ENCODE data around the gene ORM1. TPM values are rescaled to one million over a fixed set of nuclear protein-coding genes. Genes with fewer than 3 reads are reported as not detected.
A peak's percentile ranks its signal among the peaks of the same experiment; 100 is the strongest.

Gene ORM1
- total RNA-seq, 2 donors from 2014 or later = not detected

- Histone ChIP-seq H3K36me3 (no peaks in the 10 kb centered on the region), H3K9me3 (no peaks in the 10 kb centered on the region), H3K27ac (no peak overlapping the region), H3K4me1 (replicated peaks) (no peaks in the 10 kb centered on the region), H3K27me3 (replicated peaks; ENCODE audit: insufficient read depth) (no peaks in the 10 kb centered on the region), H3K4me3 (no peak overlapping the region)
- intact Hi-C loops (cut with DNase I) = no loop called here
- DNase-seq (ENCODE audit: low spot score) = no peak
- WGBS = 68% methylated on average over 3 of the region's 3 CpGs
- no peak for TF ChIP-seq CTCF (IDR thresholded peaks at IDR 0.05)
- TF ChIP-seq POLR2AphosphoS5 (IDR thresholded peaks at IDR 0.05) = no peak
- no peak for TF ChIP-seq POLR2A (IDR thresholded peaks at IDR 0.05)
These were observed 44.5 kb upstream of the ORM1 start for GRCh38 chr9:114278356-114278755.

DNA sequence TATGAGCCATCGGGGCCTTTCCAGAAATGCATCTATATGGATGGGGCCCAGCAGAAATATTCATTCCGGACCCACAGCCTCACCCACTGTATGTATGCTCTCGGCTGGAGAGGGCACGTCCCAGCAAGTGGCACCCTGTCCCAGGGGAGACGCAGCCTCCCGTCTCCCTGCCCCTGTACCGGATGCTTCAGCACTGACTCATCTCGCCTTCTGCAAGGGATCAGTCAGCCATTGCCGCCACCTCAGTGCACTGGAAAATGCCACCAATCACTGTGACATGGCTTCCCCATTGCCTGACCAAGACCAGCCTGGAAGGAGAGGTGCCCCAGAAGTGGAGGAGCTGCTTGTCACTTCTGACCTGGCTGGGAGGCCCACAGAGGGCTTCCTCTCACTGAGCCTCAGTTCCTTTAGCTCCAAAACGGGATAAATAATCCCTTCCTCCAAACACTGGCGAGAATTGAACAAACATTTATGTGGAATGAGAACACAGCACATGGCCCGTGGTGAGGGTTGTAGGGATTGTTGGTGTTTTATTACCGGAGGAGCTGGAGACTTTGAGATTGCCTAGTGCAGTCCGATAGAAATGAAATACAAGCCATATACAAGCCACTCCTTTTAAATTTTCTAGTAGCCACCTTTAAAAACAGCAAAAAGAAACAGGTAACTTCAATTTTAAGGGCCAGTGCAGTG lies 43.9 kb upstream of the ORM1 start:
- 54% methylated on average over 14 of the region's 14 CpGs for WGBS

DNA sequence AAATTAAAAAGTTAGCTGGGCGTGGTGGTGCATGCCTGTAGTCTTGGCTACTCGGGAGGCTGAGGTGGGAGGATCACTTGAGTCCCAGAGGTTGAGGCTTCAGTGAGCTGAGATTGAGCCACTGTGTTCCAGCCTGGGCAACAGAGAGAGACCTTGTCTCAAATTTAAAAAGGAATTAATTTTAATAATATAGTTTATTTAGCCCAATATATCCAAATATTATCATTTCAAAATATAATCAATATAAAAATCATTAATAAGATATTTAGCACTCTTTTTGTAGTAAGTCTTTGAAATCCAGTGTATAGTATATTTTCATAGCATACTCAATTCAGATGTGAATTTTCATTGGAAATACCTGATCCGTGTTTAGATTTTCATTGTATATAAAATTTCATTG lies 43.2 kb upstream of the ORM1 start:
- no peak for TF ChIP-seq POLR2A (IDR thresholded peaks at IDR 0.05)
- H3K36me3 ChIP-seq = no peaks in the 10 kb centered on the region
- intact Hi-C loops (cut with DNase I) = no loop called here
- no peak overlapping the region for H3K4me3 ChIP-seq
- no peaks in the 10 kb centered on the region for H3K27me3 ChIP-seq (replicated peaks; ENCODE audit: insufficient read depth)
- no peaks in the 10 kb centered on the region for H3K4me1 ChIP-seq (replicated peaks)
- WGBS = 94% methylated on average over 3 of the region's 3 CpGs
- H3K9me3 ChIP-seq = no peaks in the 10 kb centered on the region
- no peak overlapping the region for H3K27ac ChIP-seq
- DNase-seq (ENCODE audit: low spot score) = no peak

More for the DNA sequence above, 43.9 kb upstream of the ORM1 start:
- TF ChIP-seq POLR2AphosphoS5 (IDR thresholded peaks at IDR 0.05) (no peak), POLR2A (IDR thresholded peaks at IDR 0.05) (no peak), CTCF (IDR thresholded peaks at IDR 0.05) (no peak)
- DNase-seq (ENCODE audit: low spot score) = peak; percentile 41
- H3K27me3 ChIP-seq (replicated peaks; ENCODE audit: insufficient read depth) = no peaks in the 10 kb centered on the region
- no peaks in the 10 kb centered on the region for H3K9me3 ChIP-seq
- intact Hi-C loops (cut with DNase I) = no loop called here
- no peak overlapping the region for H3K4me3 ChIP-seq
- H3K36me3 ChIP-seq = no peaks in the 10 kb centered on the region
- no peaks in the 10 kb centered on the region for H3K4me1 ChIP-seq (replicated peaks)
- no peak overlapping the region for H3K27ac ChIP-seq

DNA sequence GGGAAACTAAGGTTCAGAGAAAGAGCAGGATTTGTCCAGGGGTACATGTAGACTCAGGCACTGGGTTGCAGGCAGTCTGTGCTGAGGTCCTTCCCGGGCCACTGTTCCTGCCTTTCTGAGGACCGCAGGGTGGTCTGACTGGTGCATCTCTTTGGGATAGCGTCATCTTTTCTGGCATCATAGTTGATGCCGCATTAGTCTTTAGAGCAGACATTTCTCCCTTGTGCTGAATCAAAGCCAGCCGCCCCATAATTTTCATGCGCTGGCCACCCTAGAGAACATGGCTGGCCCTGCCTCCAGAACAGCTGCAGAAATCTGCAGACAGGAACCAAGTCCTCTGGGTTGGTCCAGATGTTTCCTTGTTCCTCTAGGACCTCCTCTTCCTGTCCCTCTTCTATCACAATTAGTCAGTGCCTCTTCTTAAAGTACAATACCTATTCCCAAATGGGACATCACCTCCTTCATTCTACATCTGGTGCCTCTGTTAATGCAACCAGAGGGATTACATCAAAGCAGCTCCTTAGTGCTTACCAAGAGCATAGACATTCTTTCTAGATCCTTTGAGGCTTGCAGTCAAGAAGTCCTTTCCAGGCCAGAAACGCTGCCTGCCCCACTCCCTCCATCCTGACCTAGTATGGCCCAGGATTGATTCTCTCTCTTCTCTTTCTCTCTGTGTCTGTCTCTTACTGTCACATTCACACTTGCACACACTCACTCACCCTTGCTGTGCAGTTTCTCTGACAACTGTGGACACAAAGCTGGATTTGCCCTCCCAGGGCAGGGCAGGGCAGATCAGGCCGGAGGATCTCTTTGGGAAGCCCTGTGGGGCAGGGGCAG lies 42.0 kb upstream of the ORM1 start:
- WGBS = 81% methylated on average over 8 of the region's 8 CpGs
- no peak overlapping the region for H3K27ac ChIP-seq
- TF ChIP-seq CTCF (IDR thresholded peaks at IDR 0.05) (no peak), POLR2A (IDR thresholded peaks at IDR 0.05) (no peak), POLR2AphosphoS5 (IDR thresholded peaks at IDR 0.05) (no peak)
- no peaks in the 10 kb centered on the region for H3K27me3 ChIP-seq (replicated peaks; ENCODE audit: insufficient read depth)
- intact Hi-C loops (cut with DNase I) = no loop called here
- H3K4me3 ChIP-seq = no peak overlapping the region
- no peak for DNase-seq (ENCODE audit: low spot score)
- no peaks in the 10 kb centered on the region for H3K36me3 ChIP-seq
- no peaks in the 10 kb centered on the region for H3K9me3 ChIP-seq
- H3K4me1 ChIP-seq (replicated peaks) = no peaks in the 10 kb centered on the region

- intact Hi-C loops (cut with DNase I) = no loop called here
- H3K4me1 ChIP-seq (replicated peaks) = no peaks in the 10 kb centered on the region
- no peaks in the 10 kb centered on the region for H3K9me3 ChIP-seq
- no peaks in the 10 kb centered on the region for H3K27me3 ChIP-seq (replicated peaks; ENCODE audit: insufficient read depth)
- H3K27ac ChIP-seq = no peak overlapping the region
- H3K4me3 ChIP-seq = no peak overlapping the region
- TF ChIP-seq CTCF (IDR thresholded peaks at IDR 0.05) = no peak
- no peak for TF ChIP-seq POLR2A (IDR thresholded peaks at IDR 0.05)
- no peak for TF ChIP-seq POLR2AphosphoS5 (IDR thresholded peaks at IDR 0.05)
- WGBS = 83% methylated on average over 12 of the region's 12 CpGs
- no peaks in the 10 kb centered on the region for H3K36me3 ChIP-seq
- DNase-seq (ENCODE audit: low spot score) = no peak
These were observed 41.3 kb upstream of the ORM1 start for GRCh38 chr9:114281473-114282103.
